ENCODE measurements around the gene NSD2. TPM values are rescaled to one million over a fixed set of nuclear protein-coding genes. Genes with fewer than 3 reads are reported as not detected.

The NSD2 gene
- total and polyA plus RNA-seq, 9 of the 15 experiments (the other 6 are each of a cell fraction or from before 2014, with no cell fraction given), result 6.4 to 126 (median 58.8) TPM

GRCh38 chr4:1842993-1843448, 28.2 kb upstream of the NSD2 start:
- BruUV-seq (replicated peaks), result no TSS peak
- Histone ChIP-seq H3K4me1 (replicated peaks in 1 of 2; ENCODE audit: control insufficient read depth in 2 of 2, insufficient read depth in 2 of 2, low read length in 2 of 2) (peaks cover 0 to 4% of the 10 kb centered on the region in 2 experiments; a peak in 1 of 5 replicates), H3K27ac (ENCODE audit: extremely low read depth, low read depth, low read length) (no peak overlapping the region), H3K9me3 (replicated peaks; ENCODE audit: control insufficient read depth, insufficient read depth, low read depth, low read length) (no peaks in the 10 kb centered on the region), H3K9me1 (ENCODE audit: control insufficient read depth, insufficient read depth, low read length) (no peaks in the 10 kb centered on the region), H4K20me1 (replicated peaks; ENCODE audit: control insufficient read depth, insufficient read depth, low read length) (peaks cover 13% of the 10 kb centered on the region; the same call in 1 of the 2 replicates), H2AFZ (ENCODE audit: low read depth, low read length) (no peak overlapping the region), H3K27me3 (ENCODE audit: control insufficient read depth in 2 of 2, insufficient read depth in 2 of 2, low read length in 2 of 2) (no peaks in the 10 kb centered on the region), H3K36me3 (ENCODE audit: control insufficient read depth, insufficient read depth, low read length) (peaks cover 87% of the 10 kb centered on the region), H3K4me3 (no peak overlapping the region), H3K79me2 (ENCODE audit: control insufficient read depth, insufficient read depth, low read length) (peaks cover 55% of the 10 kb centered on the region), H3K4me2 (ENCODE audit: insufficient read depth, low read length) (no peak overlapping the region), H3K9ac (ENCODE audit: insufficient read depth in 1 of 2, low read depth in 2 of 2, low read length in 2 of 2) (no peak overlapping the region)
- WGBS (ENCODE audit: insufficient coverage, low coverage, missing lambda C conversion rate), result 88% methylated on average over 17 of the region's 17 CpGs
- TF ChIP-seq TOE1 (IDR thresholded peaks at IDR 0.05; ENCODE audit: borderline replicate concordance) (no peak), TOE1 (CRISPR knock-in tag; IDR thresholded peaks at IDR 0.05; ENCODE audit: borderline replicate concordance, low read depth) (no peak)
- peak in 1 of 4 experiments; percentile 8 for DNase-seq (ENCODE audit: extremely low read depth in 1 of 4, low spot score in 3 of 4)
- no peak for ATAC-seq
- in situ Hi-C loops (cut with MboI), result no loop called here
- ChIA-PET POLR2A (interaction anchor here (0.6 to 1.3 kb wide), 3 partner anchors 10 to 26 kb away, joined by 3 to 5 read pairs (median 3); partner anchors contain the start of gene LETM1), CTCF (ENCODE audit: low intra/inter-chr PET ratio) (no interaction called here)
- no peak for FAIRE-seq
- intact Hi-C loops (cut with micrococcal nuclease), result no loop called here

DNA sequence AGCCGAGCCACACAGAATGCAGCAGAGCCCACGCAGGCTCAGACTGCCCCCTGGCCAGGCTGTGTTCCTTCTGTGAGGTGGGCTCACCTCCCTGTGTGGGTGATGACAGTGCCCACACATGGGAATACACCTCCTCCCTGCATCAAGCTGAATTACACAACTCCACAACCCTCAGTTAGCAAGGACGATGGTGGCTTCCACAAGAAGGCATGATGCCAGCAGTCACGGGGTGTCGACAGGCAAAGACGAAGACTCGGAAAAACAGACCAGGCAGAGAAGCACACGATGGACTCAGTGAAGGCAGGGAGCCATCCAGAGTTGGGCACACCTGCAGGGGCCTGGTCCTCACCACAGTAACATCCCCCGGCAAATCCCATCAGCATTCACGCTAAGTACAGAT, 27.3 kb upstream of the NSD2 start:
- Histone ChIP-seq H3K36me3 (ENCODE audit: control insufficient read depth, insufficient read depth, low read length) (peaks cover 82% of the 10 kb centered on the region), H3K79me2 (ENCODE audit: control insufficient read depth, insufficient read depth, low read length) (peaks cover 58% of the 10 kb centered on the region), H3K27ac (ENCODE audit: extremely low read depth, low read depth, low read length) (no peak overlapping the region), H3K9ac (ENCODE audit: insufficient read depth in 1 of 2, low read depth in 2 of 2, low read length in 2 of 2) (0 out of 4 replicates have a peak overlapping the region, but pooled peaks of 1 of the 2 experiments have one; percentile 38), H3K4me2 (ENCODE audit: insufficient read depth, low read length) (no peak overlapping the region), H3K4me1 (replicated peaks in 1 of 2; ENCODE audit: control insufficient read depth in 2 of 2, insufficient read depth in 2 of 2, low read length in 2 of 2) (peaks cover 0 to 4% of the 10 kb centered on the region in 2 experiments; a peak in 1 of 5 replicates), H3K27me3 (ENCODE audit: control insufficient read depth in 2 of 2, insufficient read depth in 2 of 2, low read length in 2 of 2) (no peaks in the 10 kb centered on the region), H2AFZ (ENCODE audit: low read depth, low read length) (no peak overlapping the region), H3K4me3 (no peak overlapping the region), H3K9me3 (replicated peaks; ENCODE audit: control insufficient read depth, insufficient read depth, low read depth, low read length) (no peaks in the 10 kb centered on the region), H4K20me1 (replicated peaks; ENCODE audit: control insufficient read depth, insufficient read depth, low read length) (peaks cover 13% of the 10 kb centered on the region; the same call in 1 of the 2 replicates), H3K9me1 (ENCODE audit: control insufficient read depth, insufficient read depth, low read length) (no peaks in the 10 kb centered on the region)
- CTCF ChIA-PET (ENCODE audit: low intra/inter-chr PET ratio), result no interaction called here
- DNase-seq (ENCODE audit: extremely low read depth in 1 of 4, low spot score in 3 of 4) (peak in 1 of 4 experiments; percentile 8), FAIRE-seq (no peak), ATAC-seq (no peak)
- in situ Hi-C loops (cut with MboI), result no loop called here
- POLR2A ChIA-PET, result no interaction called here
- no TSS peak for BruUV-seq (replicated peaks)
- intact Hi-C loops (cut with micrococcal nuclease), result no loop called here
- WGBS (ENCODE audit: insufficient coverage, low coverage, missing lambda C conversion rate), result 97% methylated on average over 10 of the region's 10 CpGs
- TF ChIP-seq ZKSCAN1 (IDR thresholded peaks at IDR 0.05; ENCODE audit: low read depth, low read length) (no peak), STAG1 (CRISPR knock-in tag; IDR thresholded peaks at IDR 0.05; ENCODE audit: borderline replicate concordance) (no peak), NFXL1 (CRISPR knock-in tag; IDR thresholded peaks at IDR 0.05) (no peak), RBFOX2 (IDR thresholded peaks at IDR 0.05; ENCODE audit: low read depth, low read length) (no peak), GABPB1 (CRISPR knock-in tag; IDR thresholded peaks at IDR 0.05) (no peak), RHOXF2B (CRISPR knock-in tag; conservative IDR thresholded peaks at IDR 0.05) (no peak)
- TF ChIP-seq, protein P1, sequence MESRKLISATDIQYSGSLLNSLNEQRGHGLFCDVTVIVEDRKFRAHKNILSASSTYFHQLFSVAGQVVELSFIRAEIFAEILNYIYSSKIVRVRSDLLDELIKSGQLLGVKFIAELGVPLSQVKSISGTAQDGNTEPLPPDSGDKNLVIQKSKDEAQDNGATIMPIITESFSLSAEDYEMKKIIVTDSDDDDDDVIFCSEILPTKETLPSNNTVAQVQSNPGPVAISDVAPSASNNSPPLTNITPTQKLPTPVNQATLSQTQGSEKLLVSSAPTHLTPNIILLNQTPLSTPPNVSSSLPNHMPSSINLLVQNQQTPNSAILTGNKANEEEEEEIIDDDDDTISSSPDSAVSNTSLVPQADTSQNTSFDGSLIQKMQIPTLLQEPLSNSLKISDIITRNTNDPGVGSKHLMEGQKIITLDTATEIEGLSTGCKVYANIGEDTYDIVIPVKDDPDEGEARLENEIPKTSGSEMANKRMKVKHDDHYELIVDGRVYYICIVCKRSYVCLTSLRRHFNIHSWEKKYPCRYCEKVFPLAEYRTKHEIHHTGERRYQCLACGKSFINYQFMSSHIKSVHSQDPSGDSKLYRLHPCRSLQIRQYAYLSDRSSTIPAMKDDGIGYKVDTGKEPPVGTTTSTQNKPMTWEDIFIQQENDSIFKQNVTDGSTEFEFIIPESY (CRISPR knock-in tag; IDR thresholded peaks at IDR 0.05), result no peak
- TF ChIP-seq, protein P2, sequence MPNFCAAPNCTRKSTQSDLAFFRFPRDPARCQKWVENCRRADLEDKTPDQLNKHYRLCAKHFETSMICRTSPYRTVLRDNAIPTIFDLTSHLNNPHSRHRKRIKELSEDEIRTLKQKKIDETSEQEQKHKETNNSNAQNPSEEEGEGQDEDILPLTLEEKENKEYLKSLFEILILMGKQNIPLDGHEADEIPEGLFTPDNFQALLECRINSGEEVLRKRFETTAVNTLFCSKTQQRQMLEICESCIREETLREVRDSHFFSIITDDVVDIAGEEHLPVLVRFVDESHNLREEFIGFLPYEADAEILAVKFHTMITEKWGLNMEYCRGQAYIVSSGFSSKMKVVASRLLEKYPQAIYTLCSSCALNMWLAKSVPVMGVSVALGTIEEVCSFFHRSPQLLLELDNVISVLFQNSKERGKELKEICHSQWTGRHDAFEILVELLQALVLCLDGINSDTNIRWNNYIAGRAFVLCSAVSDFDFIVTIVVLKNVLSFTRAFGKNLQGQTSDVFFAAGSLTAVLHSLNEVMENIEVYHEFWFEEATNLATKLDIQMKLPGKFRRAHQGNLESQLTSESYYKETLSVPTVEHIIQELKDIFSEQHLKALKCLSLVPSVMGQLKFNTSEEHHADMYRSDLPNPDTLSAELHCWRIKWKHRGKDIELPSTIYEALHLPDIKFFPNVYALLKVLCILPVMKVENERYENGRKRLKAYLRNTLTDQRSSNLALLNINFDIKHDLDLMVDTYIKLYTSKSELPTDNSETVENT (CRISPR knock-in tag; IDR thresholded peaks at IDR 0.05), result no peak

Data from K562 (cell line).